HepG2 (cell line): ENCODE data around the gene RAD21L1. TPM values are rescaled to one million over a fixed set of nuclear protein-coding genes. Genes with fewer than 3 reads are reported as not detected.
"Not testable (repeated sequence)": the region's sequence is repeated elsewhere in the genome, so short reads cannot be mapped to it uniquely, and the experiment has no call there.

Source experiments
- ATAC-seq: fragments of 200-7000 bp; cut with Tn5 transposase; 3 replicates; pipeline ENCODE4 v1.9.1; 2020; ENCODE audit warnings: mild to moderate bottlenecking, moderate library complexity
- BruUV-seq: library from RNA; stranded (reverse); fragments of 400-500 nt; replicated peaks from 2 replicates; lab custom pipeline; 2021; lab: Mats Ljungman, UMichigan
- CTCF ChIA-PET: fragments of 300-600 bp; formaldehyde crosslinking; extraction: SDS; loops from one replicate; lab custom pipeline; 2021; ENCODE audit warnings: low total read pairs, inconsistent platforms, low intra/inter-chr PET ratio; lab: Yijun Ruan, JAX
- POLR2A ChIA-PET: fragments of 350-600 bp; sonication (Branson Sonifier 250); formaldehyde crosslinking; loops from one replicate; lab custom pipeline; 2020; ENCODE audit warnings: antibody characterized with exemption, inconsistent platforms; lab: Yijun Ruan, JAX
- DNase-seq: peaks from one replicate; pipeline ENCODE4 v3.0.0-alpha.2; 2015; ENCODE audit warnings: low spot score
- FAIRE-seq: peaks from 3 replicates; lab custom pipeline; 2011; peaks lifted over from hg19 to GRCh38; lab: Jason Lieb, UNC
- H2AFZ ChIP-seq: one replicate; pipeline ENCODE4 v1.6.1; 2011; ENCODE audit warnings: low read length, inconsistent platforms
- H3K27ac ChIP-seq: fragments of 300-600 bp; 3 replicates; pipeline ENCODE4 v1.8.0; 2011; ENCODE audit warnings: mixed run types, mild to moderate bottlenecking, mixed read lengths, low read length, inconsistent platforms; ENCODE audit not compliant: insufficient read depth; ENCODE audit errors: extremely low read length
- H3K27me3 ChIP-seq, 2 experiments: fragments of 200-600 bp in 1 of 2; 2 replicates in 1 of 2; 3 replicates in 1 of 2; pipeline versions ENCODE4 v1.6.0 to v1.8.0; 2011; ENCODE audit warnings: low read length in 2 of 2, mild to moderate bottlenecking in 2 of 2, moderate library complexity in 2 of 2, inconsistent platforms in 1 of 2; ENCODE audit not compliant: insufficient read depth in 2 of 2, control insufficient read depth in 1 of 2
- H3K36me3 ChIP-seq, 2 experiments: fragments of 200-600 bp in 1 of 2; replicated peaks in 1 of 2; 2 replicates in 1 of 2; 3 replicates in 1 of 2; pipeline versions ENCODE4 v1.5.1 to v1.8.0; 2011; ENCODE audit warnings: low read length in 2 of 2, inconsistent platforms in 1 of 2; ENCODE audit not compliant: insufficient read depth in 2 of 2, control insufficient read depth in 1 of 2
- H3K4me1 ChIP-seq: 2 replicates; pipeline ENCODE4 v1.5.1; 2012; ENCODE audit warnings: low read length, inconsistent platforms; ENCODE audit not compliant: insufficient read depth
- H3K4me2 ChIP-seq: 2 replicates; pipeline ENCODE4 v1.6.0; 2011; ENCODE audit warnings: low read depth, low read length, inconsistent platforms
- H3K4me3 ChIP-seq, 3 experiments: fragments of 200-600 bp in 1 of 3; sonication (generic), shearing (Covaris generic) in 1 of 3; replicated peaks in 1 of 3; 2 replicates each; pipeline ENCODE4 v1.5.1; 2011 to 2016; ENCODE audit warnings: low read length in 3 of 3, inconsistent platforms in 2 of 3, low read depth in 2 of 3, mild to moderate bottlenecking in 2 of 3, control low read depth in 1 of 3, mixed read lengths in 1 of 3; ENCODE audit not compliant: insufficient read depth in 1 of 3
- H3K79me2 ChIP-seq: one replicate; pipeline ENCODE4 v1.6.1; 2011; ENCODE audit warnings: low read length, inconsistent platforms; ENCODE audit not compliant: insufficient read depth
- H3K9ac ChIP-seq: 2 replicates; pipeline ENCODE4 v1.6.0; 2011; ENCODE audit warnings: mild to moderate bottlenecking, low read depth, low read length, inconsistent platforms; ENCODE audit not compliant: insufficient read depth
- H3K9me3 ChIP-seq: 2 replicates; pipeline ENCODE4 v1.5.1; 2012; ENCODE audit warnings: mild to moderate bottlenecking, low read length
- H4K20me1 ChIP-seq: 2 replicates; pipeline ENCODE4 v1.6.0; 2011; ENCODE audit warnings: inconsistent platforms, mild to moderate bottlenecking, low read length, moderate library complexity; ENCODE audit not compliant: insufficient read depth
- ARID4A ChIP-seq: sonication (generic); formaldehyde crosslinking; IDR thresholded peaks from 2 replicates; pipeline ENCODE4 v1.5.0; 2020; ENCODE audit warnings: mild to moderate bottlenecking, missing genetic modification reagents, borderline replicate concordance
- EEA1 ChIP-seq: sonication (generic); formaldehyde crosslinking; IDR thresholded peaks from 2 replicates; pipeline ENCODE4 v1.5.1; 2020; ENCODE audit warnings: mild to moderate bottlenecking, missing genetic modification reagents, borderline replicate concordance
- FOXA1 ChIP-seq, 2 experiments: fragments of 450-650 bp in 1 of 2; sonication (generic) in 1 of 2; formaldehyde crosslinking in 1 of 2; IDR thresholded peaks; 2 replicates each; pipeline versions ENCODE4 v1.4.0 to v1.6.1; 2016 to 2020; ENCODE audit warnings: missing genetic modification reagents in 1 of 2
- FOXA3 ChIP-seq: IDR thresholded peaks from 2 replicates; pipeline ENCODE4 v1.6.1; 2016; ENCODE audit warnings: missing genetic modification reagents, missing compliant biosample characterization
- RAD51 ChIP-seq: fragments of 450-650 bp; IDR thresholded peaks from 2 replicates; pipeline ENCODE4 v1.6.1; 2016; ENCODE audit warnings: borderline replicate concordance
- ZBTB7A ChIP-seq: sonication (generic); formaldehyde crosslinking; IDR thresholded peaks from 2 replicates; pipeline ENCODE4 v1.8.0; 2022; ENCODE audit warnings: mild to moderate bottlenecking, missing genetic modification reagents
- ZNF572 ChIP-seq: sonication (generic); formaldehyde crosslinking; IDR thresholded peaks from 2 replicates; pipeline ENCODE4 v1.5.1; 2020; ENCODE audit warnings: mild to moderate bottlenecking, missing genetic modification reagents
- WGBS: methylation state at CpG from one replicate; pipeline ENCODE4 v1.1.6; 2017; ENCODE audit warnings: low lambda C conversion rate; 5-methylcytosine and 5-hydroxymethylcytosine counted together
- in situ Hi-C: cut with HindIII; loops from 2 replicates; pipeline ENCODE4 v1.10.0; 2017; ENCODE audit warnings: low pct_unique_long_range_greater_than_20kb; ENCODE audit not compliant: extremely low pct_ligation_motif_present
- intact Hi-C: fragments of 100-400 bp; cut with micrococcal nuclease; formaldehyde crosslinking; loops from one replicate; pipeline ENCODE4 v1.10.0; 2022; ENCODE audit not compliant: unreplicated experiment
- polyA plus RNA-seq, 8 experiments: library from polyadenylated mRNA; depleted of rRNA in 3 of 8; stranded (reverse) in 7 of 8; unstranded in 1 of 8; fragments of >200 nt; fragmentation: Illumina TruSeq in 4 of 8; extraction: Trizol in 4 of 8; gene quantifications; 2 replicates each; pipeline versions ENCODE4 v1.2.1 to v1.2.3, GENCODE V29; 2011 to 2016; ENCODE audit warnings: low read depth in 4 of 8, missing spikeins in 1 of 8, mixed read lengths in 1 of 8; ENCODE audit not compliant: insufficient read depth in 1 of 8
- total RNA-seq, 5 experiments: library from RNA; depleted of rRNA; stranded (reverse); fragments of >200 nt; fragmentation: Illumina TruSeq; extraction: Trizol; gene quantifications; 2 replicates each; pipeline ENCODE4 v1.2.3, GENCODE V29; 2016; ENCODE audit warnings: low read depth in 1 of 5
- TF ChIP-seq, protein P1 (sequence below): sonication (generic); formaldehyde crosslinking; IDR thresholded peaks from 2 replicates; pipeline ENCODE4 v1.5.1; 2020; ENCODE audit warnings: mild to moderate bottlenecking, missing genetic modification reagents, moderate library complexity
- TF ChIP-seq, protein P2 (sequence below): sonication (generic); formaldehyde crosslinking; IDR thresholded peaks from 2 replicates; pipeline ENCODE4 v1.4.0; 2020; ENCODE audit warnings: missing genetic modification reagents, borderline replicate concordance

RAD21L1 gene
- total and polyA plus RNA-seq, 2 of the 13 experiments (the other 11 are each of a cell fraction or from before 2014, with no cell fraction given) = not detected

GRCh38 chr20:1216527-1217427 is 9.1 kb upstream of the RAD21L1 start (continued):
- peak; percentile 87 for TF ChIP-seq RAD51
- TF ChIP-seq ARID4A = 0 out of 2 replicates have a peak, but pooled peaks have one; percentile 14
- TF ChIP-seq FOXA1 (IDR thresholded peaks at IDR 0.05) = not testable (repeated sequence)
- peak; percentile 56 for TF ChIP-seq FOXA1 (CRISPR knock-in tag; IDR thresholded peaks at IDR 0.05)
- 0 out of 2 replicates have a peak, but pooled peaks have one; percentile 23 for TF ChIP-seq FOXA3 (CRISPR knock-in tag)
- TF ChIP-seq, protein P1, sequence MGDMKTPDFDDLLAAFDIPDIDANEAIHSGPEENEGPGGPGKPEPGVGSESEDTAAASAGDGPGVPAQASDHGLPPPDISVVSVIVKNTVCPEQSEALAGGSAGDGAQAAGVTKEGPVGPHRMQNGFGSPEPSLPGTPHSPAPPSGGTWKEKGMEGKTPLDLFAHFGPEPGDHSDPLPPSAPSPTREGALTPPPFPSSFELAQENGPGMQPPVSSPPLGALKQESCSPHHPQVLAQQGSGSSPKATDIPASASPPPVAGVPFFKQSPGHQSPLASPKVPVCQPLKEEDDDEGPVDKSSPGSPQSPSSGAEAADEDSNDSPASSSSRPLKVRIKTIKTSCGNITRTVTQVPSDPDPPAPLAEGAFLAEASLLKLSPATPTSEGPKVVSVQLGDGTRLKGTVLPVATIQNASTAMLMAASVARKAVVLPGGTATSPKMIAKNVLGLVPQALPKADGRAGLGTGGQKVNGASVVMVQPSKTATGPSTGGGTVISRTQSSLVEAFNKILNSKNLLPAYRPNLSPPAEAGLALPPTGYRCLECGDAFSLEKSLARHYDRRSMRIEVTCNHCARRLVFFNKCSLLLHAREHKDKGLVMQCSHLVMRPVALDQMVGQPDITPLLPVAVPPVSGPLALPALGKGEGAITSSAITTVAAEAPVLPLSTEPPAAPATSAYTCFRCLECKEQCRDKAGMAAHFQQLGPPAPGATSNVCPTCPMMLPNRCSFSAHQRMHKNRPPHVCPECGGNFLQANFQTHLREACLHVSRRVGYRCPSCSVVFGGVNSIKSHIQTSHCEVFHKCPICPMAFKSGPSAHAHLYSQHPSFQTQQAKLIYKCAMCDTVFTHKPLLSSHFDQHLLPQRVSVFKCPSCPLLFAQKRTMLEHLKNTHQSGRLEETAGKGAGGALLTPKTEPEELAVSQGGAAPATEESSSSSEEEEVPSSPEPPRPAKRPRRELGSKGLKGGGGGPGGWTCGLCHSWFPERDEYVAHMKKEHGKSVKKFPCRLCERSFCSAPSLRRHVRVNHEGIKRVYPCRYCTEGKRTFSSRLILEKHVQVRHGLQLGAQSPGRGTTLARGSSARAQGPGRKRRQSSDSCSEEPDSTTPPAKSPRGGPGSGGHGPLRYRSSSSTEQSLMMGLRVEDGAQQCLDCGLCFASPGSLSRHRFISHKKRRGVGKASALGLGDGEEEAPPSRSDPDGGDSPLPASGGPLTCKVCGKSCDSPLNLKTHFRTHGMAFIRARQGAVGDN (CRISPR knock-in tag) = peak; percentile 13; the same call in 1 of the 2 replicates
- TF ChIP-seq ZNF572 (CRISPR knock-in tag) = 0 out of 2 replicates have a peak, but pooled peaks have one; percentile 39
- TF ChIP-seq EEA1 (CRISPR knock-in tag) = 0 out of 2 replicates have a peak, but pooled peaks have one; percentile 46
- 0 out of 2 replicates have a peak, but pooled peaks have one; percentile 38 for TF ChIP-seq ZBTB7A (CRISPR knock-in tag)
- TF ChIP-seq, protein P2, sequence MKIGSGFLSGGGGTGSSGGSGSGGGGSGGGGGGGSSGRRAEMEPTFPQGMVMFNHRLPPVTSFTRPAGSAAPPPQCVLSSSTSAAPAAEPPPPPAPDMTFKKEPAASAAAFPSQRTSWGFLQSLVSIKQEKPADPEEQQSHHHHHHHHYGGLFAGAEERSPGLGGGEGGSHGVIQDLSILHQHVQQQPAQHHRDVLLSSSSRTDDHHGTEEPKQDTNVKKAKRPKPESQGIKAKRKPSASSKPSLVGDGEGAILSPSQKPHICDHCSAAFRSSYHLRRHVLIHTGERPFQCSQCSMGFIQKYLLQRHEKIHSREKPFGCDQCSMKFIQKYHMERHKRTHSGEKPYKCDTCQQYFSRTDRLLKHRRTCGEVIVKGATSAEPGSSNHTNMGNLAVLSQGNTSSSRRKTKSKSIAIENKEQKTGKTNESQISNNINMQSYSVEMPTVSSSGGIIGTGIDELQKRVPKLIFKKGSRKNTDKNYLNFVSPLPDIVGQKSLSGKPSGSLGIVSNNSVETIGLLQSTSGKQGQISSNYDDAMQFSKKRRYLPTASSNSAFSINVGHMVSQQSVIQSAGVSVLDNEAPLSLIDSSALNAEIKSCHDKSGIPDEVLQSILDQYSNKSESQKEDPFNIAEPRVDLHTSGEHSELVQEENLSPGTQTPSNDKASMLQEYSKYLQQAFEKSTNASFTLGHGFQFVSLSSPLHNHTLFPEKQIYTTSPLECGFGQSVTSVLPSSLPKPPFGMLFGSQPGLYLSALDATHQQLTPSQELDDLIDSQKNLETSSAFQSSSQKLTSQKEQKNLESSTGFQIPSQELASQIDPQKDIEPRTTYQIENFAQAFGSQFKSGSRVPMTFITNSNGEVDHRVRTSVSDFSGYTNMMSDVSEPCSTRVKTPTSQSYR (CRISPR knock-in tag) = peak; percentile 83
- TF ChIP-seq, all 625 proteins: peak for 14; not testable (repeated sequence) for 611

- H3K27me3 ChIP-seq = peaks cover 4 to 24% of the 10 kb centered on the region in 2 experiments
- in situ Hi-C loops, H3K4me3 ChIP-seq, FAIRE-seq, H3K79me2 ChIP-seq, POLR2A ChIA-PET, intact Hi-C loops, H4K20me1 ChIP-seq, H3K4me2 ChIP-seq, DNase-seq, H3K27ac ChIP-seq, BruUV-seq, H3K36me3 ChIP-seq, CTCF ChIA-PET, ATAC-seq, H3K9ac ChIP-seq, H2AFZ ChIP-seq, H3K9me3 ChIP-seq: not testable (repeated sequence)
- peaks cover 13% of the 10 kb centered on the region for H3K4me1 ChIP-seq
- 52% methylated on average over 4 of the region's 4 CpGs for WGBS
Observed at GRCh38 chr20:1222750-1223149, 3.1 kb upstream of the RAD21L1 start.
